Transverse colon (tissue), 4 donors: ENCODE measurements around the gene AGAP1. TPM values are rescaled to one million over a fixed set of nuclear protein-coding genes. Genes with fewer than 3 reads are reported as not detected.

ENCODE experiments used
- DNase-seq: peaks from one replicate; pipeline ENCODE4 v3.0.0-alpha.2; 2019
- H3K27ac ChIP-seq, 4 donors: fragments of 200-600 bp; sonication (generic); 2 replicates each; pipeline ENCODE4 v1.5.1; 2016 to 2018; ENCODE audit warnings: inconsistent platforms in 4 of 4
- H3K27me3 ChIP-seq: fragments of 200-600 bp; sonication (generic); 2 replicates; pipeline ENCODE4 v1.5.1; 2017; ENCODE audit warnings: inconsistent platforms
- H3K36me3 ChIP-seq, 4 donors: fragments of 200-600 bp; sonication (generic); 2 replicates each; pipeline ENCODE4 v1.5.1; 2017 to 2019; ENCODE audit warnings: inconsistent platforms in 4 of 4
- H3K4me1 ChIP-seq, 4 donors: fragments of 200-600 bp; sonication (generic); 2 replicates each; pipeline ENCODE4 v1.5.1; 2017 to 2020; ENCODE audit warnings: inconsistent platforms in 4 of 4
- H3K4me3 ChIP-seq, 4 donors: fragments of 200-600 bp; sonication (generic); 1 replicate in 1 of 4; 2 replicates in 3 of 4; pipeline versions ENCODE4 v1.5.1 to v1.6.1; 2017 to 2019; ENCODE audit warnings: inconsistent platforms in 4 of 4
- H3K9me3 ChIP-seq, 2 donors: fragments of 200-600 bp; sonication (generic); 2 replicates each; pipeline ENCODE4 v1.5.1; 2017 to 2019; ENCODE audit warnings: inconsistent platforms in 2 of 2
- EP300 ChIP-seq: sonication (generic); formaldehyde crosslinking; IDR thresholded peaks from one replicate; pipeline ENCODE4 v1.6.1; 2017; ENCODE audit warnings: antibody characterized with exemption, low read depth
- POLR2A ChIP-seq: fragments of 450-650 bp; IDR thresholded peaks from one replicate; pipeline ENCODE4 v1.6.1; 2016; ENCODE audit warnings: antibody characterized with exemption, mild to moderate bottlenecking, moderate library complexity
- POLR2AphosphoS5 ChIP-seq, 3 donors: sonication (generic); formaldehyde crosslinking; IDR thresholded peaks; one replicate each; pipeline ENCODE4 v1.6.1; 2016; ENCODE audit warnings: antibody characterized with exemption in 3 of 3
- WGBS, 2 donors: methylation state at CpG; one replicate each; pipeline ENCODE4 v1.1.5; 2018; ENCODE audit warnings: low coverage in 1 of 2; 5-methylcytosine and 5-hydroxymethylcytosine counted together
- in situ Hi-C, 4 donors: fragments of 200-750 bp; cut with MboI; loops; one replicate each; pipeline versions ENCODE4 v1.15.0 to v1.15.1; 2017; ENCODE audit warnings: low sequenced_read_pairs in 3 of 4, low pct_ligation_motif_present in 1 of 4, low pct_unique_long_range_greater_than_20kb in 1 of 4
- intact Hi-C: fragments of 100-400 bp; cut with DNase I; formaldehyde crosslinking; loops from one replicate; pipeline ENCODE4 v1.15.1; 2023; ENCODE audit warnings: low total_unique reads
- total RNA-seq, 4 donors: library from RNA; depleted of rRNA; stranded (reverse); fragments of >200 nt; gene quantifications; one replicate each; pipeline ENCODE4 v1.1.0, GENCODE V29; 2016
- TF ChIP-seq, protein P1 (sequence below), 5 experiments: fragments of 200-600 bp in 3 of 5; fragments of 450-650 bp in 2 of 5; sonication (generic) in 3 of 5; IDR thresholded peaks; 1 replicate in 2 of 5; 2 replicates in 3 of 5; pipeline ENCODE4 v1.5.1; 2016 to 2017; ENCODE audit warnings: antibody characterized with exemption in 5 of 5, inconsistent platforms in 3 of 5, mild to moderate bottlenecking in 2 of 5, moderate library complexity in 1 of 5

The AGAP1 gene
- total RNA-seq, 4 donors from 2014 or later = 56.1 to 96.9 (median 71.2) TPM

GRCh38 chr2:235829726-235830125 lies 335.9 kb downstream of the AGAP1 start:
- Histone ChIP-seq H3K9me3 (no peaks in the 10 kb centered on the region), H3K36me3 (no peaks in the 10 kb centered on the region), H3K4me3 (no peak overlapping the region), H3K27ac (no peak overlapping the region), H3K4me1 (no peaks in the 10 kb centered on the region), H3K27me3 (no peaks in the 10 kb centered on the region)
- no peak for TF ChIP-seq EP300
- TF ChIP-seq POLR2AphosphoS5 (IDR thresholded peaks at IDR 0.05) = no peak
- TF ChIP-seq POLR2A = no peak
- TF ChIP-seq, protein P1, sequence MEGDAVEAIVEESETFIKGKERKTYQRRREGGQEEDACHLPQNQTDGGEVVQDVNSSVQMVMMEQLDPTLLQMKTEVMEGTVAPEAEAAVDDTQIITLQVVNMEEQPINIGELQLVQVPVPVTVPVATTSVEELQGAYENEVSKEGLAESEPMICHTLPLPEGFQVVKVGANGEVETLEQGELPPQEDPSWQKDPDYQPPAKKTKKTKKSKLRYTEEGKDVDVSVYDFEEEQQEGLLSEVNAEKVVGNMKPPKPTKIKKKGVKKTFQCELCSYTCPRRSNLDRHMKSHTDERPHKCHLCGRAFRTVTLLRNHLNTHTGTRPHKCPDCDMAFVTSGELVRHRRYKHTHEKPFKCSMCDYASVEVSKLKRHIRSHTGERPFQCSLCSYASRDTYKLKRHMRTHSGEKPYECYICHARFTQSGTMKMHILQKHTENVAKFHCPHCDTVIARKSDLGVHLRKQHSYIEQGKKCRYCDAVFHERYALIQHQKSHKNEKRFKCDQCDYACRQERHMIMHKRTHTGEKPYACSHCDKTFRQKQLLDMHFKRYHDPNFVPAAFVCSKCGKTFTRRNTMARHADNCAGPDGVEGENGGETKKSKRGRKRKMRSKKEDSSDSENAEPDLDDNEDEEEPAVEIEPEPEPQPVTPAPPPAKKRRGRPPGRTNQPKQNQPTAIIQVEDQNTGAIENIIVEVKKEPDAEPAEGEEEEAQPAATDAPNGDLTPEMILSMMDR (IDR thresholded peaks at IDR 0.05) = no peak
- WGBS, 2 donors = 90 to 94% methylated on average over 6 to 8 of the region's 8 CpGs
- DNase-seq = no peak
- intact Hi-C loops = no loop called here
- in situ Hi-C loops = no loop called here

DNA sequence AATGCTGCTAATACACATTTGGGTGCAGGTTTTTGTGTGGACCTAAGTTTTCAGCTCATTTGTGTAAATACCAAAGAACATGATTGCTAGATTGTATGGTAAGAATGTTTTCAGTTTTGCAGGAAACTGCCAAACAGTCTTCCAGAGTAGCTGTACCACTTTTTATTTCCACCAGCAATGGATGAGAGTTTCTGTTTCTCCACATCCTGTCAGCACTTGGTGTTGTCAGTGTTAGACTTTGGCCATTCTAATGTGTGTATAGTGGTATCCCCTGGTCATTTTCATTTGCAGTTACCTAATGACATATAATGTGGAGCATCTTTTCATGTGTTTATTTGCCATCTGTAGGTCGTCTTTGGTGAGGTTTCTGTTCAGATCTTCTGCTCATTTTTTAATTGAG lies 337.9 kb downstream of the AGAP1 start:
- H3K9me3 ChIP-seq = no peaks in the 10 kb centered on the region
- TF ChIP-seq, protein P1 (IDR thresholded peaks at IDR 0.05) = no peak
- TF ChIP-seq POLR2AphosphoS5 (IDR thresholded peaks at IDR 0.05) = no peak
- no peak for TF ChIP-seq POLR2A
- no peak for TF ChIP-seq EP300
- no peaks in the 10 kb centered on the region for H3K27me3 ChIP-seq
- intact Hi-C loops = no loop called here
- no peaks in the 10 kb centered on the region for H3K36me3 ChIP-seq
- no peak overlapping the region for H3K4me3 ChIP-seq
- H3K4me1 ChIP-seq = no peaks in the 10 kb centered on the region
- in situ Hi-C loops = no loop called here
- 70 to 77% methylated on average over 1 of the region's 1 CpG for WGBS, 2 donors
- no peak for DNase-seq
- H3K27ac ChIP-seq = no peak overlapping the region

- 91% methylated on average over 14 of the region's 14 CpGs; no CpG with 5 or more reads in 1 of the 2 donors for WGBS, 2 donors
- Histone ChIP-seq H3K36me3 (no peaks in the 10 kb centered on the region), H3K27ac (no peak overlapping the region), H3K4me3 (no peak overlapping the region), H3K4me1 (no peaks in the 10 kb centered on the region), H3K9me3 (no peaks in the 10 kb centered on the region), H3K27me3 (no peaks in the 10 kb centered on the region)
- intact Hi-C loops (no loop called here), in situ Hi-C loops (no loop called here)
- TF ChIP-seq EP300 (no peak), POLR2AphosphoS5 (IDR thresholded peaks at IDR 0.05) (no peak), POLR2A (no peak)
- TF ChIP-seq, protein P1 (IDR thresholded peaks at IDR 0.05) = no peak
- no peak for DNase-seq
Observed at GRCh38 chr2:235832941-235833340, 339.1 kb downstream of the AGAP1 start.

DNA sequence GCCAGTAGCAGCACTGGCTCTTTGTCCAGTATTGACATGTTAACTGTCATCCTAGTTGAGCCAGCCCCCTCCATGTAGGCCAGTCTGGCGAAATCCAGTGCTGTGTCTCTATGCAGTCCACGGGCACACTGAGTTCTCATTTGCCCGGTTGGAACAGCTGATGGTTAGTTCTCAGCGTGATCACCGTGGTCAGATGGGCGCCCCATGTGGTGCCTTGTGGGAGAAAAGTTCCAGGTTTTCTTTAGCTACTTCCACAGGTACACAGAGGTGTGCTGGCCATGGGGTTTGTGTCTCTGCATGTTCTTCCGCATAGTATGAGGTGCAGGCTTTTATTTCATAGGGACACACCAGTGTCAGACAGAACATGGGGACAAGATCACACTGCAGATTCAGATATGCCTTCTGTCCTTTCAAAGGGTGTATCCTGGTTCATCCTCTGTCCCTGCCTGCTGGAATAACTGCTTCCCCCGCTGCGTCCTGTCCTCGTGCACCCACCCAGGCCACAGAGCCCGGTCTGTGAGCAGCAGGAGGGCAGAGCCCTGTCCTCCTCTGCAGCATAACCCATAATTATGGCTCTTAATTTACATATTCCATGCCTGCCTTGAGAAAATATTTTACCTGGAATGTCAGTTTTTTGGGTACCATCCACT lies 340.3 kb downstream of the AGAP1 start:
- no peak for DNase-seq
- TF ChIP-seq POLR2AphosphoS5 (IDR thresholded peaks at IDR 0.05) = no peak
- TF ChIP-seq EP300 = no peak
- TF ChIP-seq POLR2A = no peak
- TF ChIP-seq, protein P1 (IDR thresholded peaks at IDR 0.05) = no peak
- 80 to 91% methylated on average over 1 to 11 of the region's 11 CpGs for WGBS, 2 donors

More for the DNA sequence above, 340.3 kb downstream of the AGAP1 start:
- no peaks in the 10 kb centered on the region for H3K36me3 ChIP-seq
- H3K4me3 ChIP-seq = no peak overlapping the region
- H3K9me3 ChIP-seq = no peaks in the 10 kb centered on the region
- no peaks in the 10 kb centered on the region for H3K27me3 ChIP-seq
- intact Hi-C loops (no loop called here), in situ Hi-C loops (no loop called here)
- H3K27ac ChIP-seq = no peak overlapping the region
- H3K4me1 ChIP-seq = no peaks in the 10 kb centered on the region
